ENCODE data around the gene SNAPC5.

The SNAPC5 gene

GRCh38 chr15:66524838-66525237 is 27.3 kb upstream of the SNAPC5 start:
- WGBS = 98% methylated on average over 4 of the region's 4 CpGs

DNA sequence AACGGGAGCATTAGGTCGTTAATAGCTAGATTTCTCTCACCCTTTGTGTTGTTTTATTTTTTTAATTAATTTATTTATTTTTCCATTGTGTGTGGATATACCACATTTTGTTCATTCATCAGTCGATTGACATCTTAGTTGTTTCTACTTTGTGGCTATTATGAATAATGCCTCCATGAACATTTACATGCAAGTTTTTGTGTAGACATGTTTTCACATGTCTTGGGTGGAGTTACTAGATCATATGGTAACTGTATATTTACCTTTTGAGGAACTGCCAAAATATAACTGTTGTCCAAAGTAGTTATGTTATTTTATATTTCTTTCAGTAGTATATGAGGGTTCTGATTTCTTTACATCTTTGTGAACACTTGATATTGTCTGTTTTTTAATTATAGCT is 26.4 kb upstream of the SNAPC5 start:
- no peak overlapping the region for H3K27ac ChIP-seq (ENCODE audit: low read length, poor library complexity, severe bottlenecking)
- no peaks in the 10 kb centered on the region for H3K4me1 ChIP-seq (ENCODE audit: control insufficient read depth, insufficient read depth, low read depth, low read length)
- H3K18ac ChIP-seq (ENCODE audit: low read depth in 1 of 2, low read length in 2 of 2) = no peak overlapping the region
- H2BK5ac ChIP-seq (ENCODE audit: low read depth, low read length, poor library complexity, severe bottlenecking) = no peak overlapping the region
- H3K27me3 ChIP-seq (ENCODE audit: control insufficient read depth in 1 of 2, insufficient read depth in 1 of 2, low read length in 2 of 2) = no peaks in the 10 kb centered on the region
- no peak overlapping the region for H3K9ac ChIP-seq (ENCODE audit: low read length)
- H3K36me3 ChIP-seq (ENCODE audit: control insufficient read depth in 1 of 2, insufficient read depth in 2 of 2, low read depth in 1 of 2, low read length in 2 of 2) = peaks cover 12 to 56% of the 10 kb centered on the region in 2 experiments
- peaks cover 7% of the 10 kb centered on the region for H3K79me1 ChIP-seq (replicated peaks; ENCODE audit: low read length, poor library complexity, severe bottlenecking)
- H3K14ac ChIP-seq (ENCODE audit: low read length in 2 of 2) = no peak overlapping the region
- H3K9me3 ChIP-seq (ENCODE audit: control insufficient read depth, low read length) = no peaks in the 10 kb centered on the region
- no peak overlapping the region for H3K4me3 ChIP-seq (ENCODE audit: insufficient read depth in 1 of 2, low read depth in 1 of 2, low read length in 2 of 2)
- 100% methylated on average over 1 of the region's 3 CpGs for WGBS
- no peak overlapping the region for H2BK12ac ChIP-seq (ENCODE audit: low read length in 2 of 2)
- no peak overlapping the region for H4K8ac ChIP-seq (ENCODE audit: low read length)
- no peak overlapping the region for H2AK5ac ChIP-seq (ENCODE audit: low read length, severe bottlenecking)
- no peak overlapping the region for H4K91ac ChIP-seq (ENCODE audit: low read length)
- no peak for DNase-seq
- H2BK120ac ChIP-seq (ENCODE audit: low read depth, low read length) = no peak overlapping the region
- no peak overlapping the region for H2BK15ac ChIP-seq (ENCODE audit: low read depth, poor library complexity, severe bottlenecking)
- no peak overlapping the region for H3K4ac ChIP-seq (ENCODE audit: low read depth in 1 of 2, low read length in 2 of 2)
- no peak overlapping the region for H2AFZ ChIP-seq (ENCODE audit: low read depth, low read length)
- H3K4me2 ChIP-seq (ENCODE audit: low read length, poor library complexity, severe bottlenecking) = no peak overlapping the region
- H3K23ac ChIP-seq (ENCODE audit: low read length in 2 of 2) = no peak overlapping the region

More at GRCh38 chr15:66524838-66525237, 27.3 kb upstream of the SNAPC5 start:
- Histone ChIP-seq H3K4ac (ENCODE audit: low read depth in 1 of 2, low read length in 2 of 2) (no peak overlapping the region), H3K4me2 (ENCODE audit: low read length, poor library complexity, severe bottlenecking) (no peak overlapping the region), H3K4me1 (ENCODE audit: control insufficient read depth, insufficient read depth, low read depth, low read length) (no peaks in the 10 kb centered on the region), H2AFZ (ENCODE audit: low read depth, low read length) (no peak overlapping the region), H2BK5ac (ENCODE audit: low read depth, low read length, poor library complexity, severe bottlenecking) (no peak overlapping the region), H3K18ac (ENCODE audit: low read depth in 1 of 2, low read length in 2 of 2) (no peak overlapping the region), H2BK120ac (ENCODE audit: low read depth, low read length) (no peak overlapping the region), H3K9me3 (ENCODE audit: control insufficient read depth, low read length) (no peaks in the 10 kb centered on the region), H4K91ac (ENCODE audit: low read length) (no peak overlapping the region), H3K27me3 (ENCODE audit: control insufficient read depth in 1 of 2, insufficient read depth in 1 of 2, low read length in 2 of 2) (no peaks in the 10 kb centered on the region), H2BK12ac (ENCODE audit: low read length in 2 of 2) (no peak overlapping the region), H3K4me3 (ENCODE audit: insufficient read depth in 1 of 2, low read depth in 1 of 2, low read length in 2 of 2) (no peak overlapping the region), H3K27ac (ENCODE audit: low read length, poor library complexity, severe bottlenecking) (no peak overlapping the region), H3K14ac (ENCODE audit: low read length in 2 of 2) (no peak overlapping the region), H2AK5ac (ENCODE audit: low read length, severe bottlenecking) (no peak overlapping the region), H3K79me1 (replicated peaks; ENCODE audit: low read length, poor library complexity, severe bottlenecking) (peaks cover 7% of the 10 kb centered on the region), H3K23ac (ENCODE audit: low read length in 2 of 2) (no peak overlapping the region), H2BK15ac (ENCODE audit: low read depth, poor library complexity, severe bottlenecking) (no peak overlapping the region), H3K36me3 (ENCODE audit: control insufficient read depth in 1 of 2, insufficient read depth in 2 of 2, low read depth in 1 of 2, low read length in 2 of 2) (peaks cover 12 to 59% of the 10 kb centered on the region in 2 experiments), H4K8ac (ENCODE audit: low read length) (no peak overlapping the region), H3K9ac (ENCODE audit: low read length) (no peak overlapping the region)
- DNase-seq = no peak

DNA sequence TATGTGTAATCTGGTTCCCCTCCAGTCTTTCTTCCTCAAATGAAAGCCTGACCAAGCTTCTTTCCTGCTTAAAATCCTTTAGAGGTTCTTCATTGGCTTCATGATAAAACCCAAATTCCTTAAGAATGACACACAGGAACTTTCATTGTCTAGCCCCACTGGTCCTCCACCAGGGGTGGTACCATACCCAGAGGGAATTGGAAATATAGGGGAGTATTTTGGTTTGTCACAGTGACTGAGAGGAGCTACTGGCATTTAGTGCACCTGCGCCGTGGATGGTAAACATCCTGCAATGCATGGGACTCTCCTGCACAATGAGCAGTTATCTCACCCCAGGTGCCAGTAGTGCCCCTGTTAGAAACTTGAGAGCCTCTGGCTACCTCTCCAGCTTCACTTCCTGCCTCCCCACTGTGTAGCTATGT is 18.4 kb upstream of the SNAPC5 start:
- Histone ChIP-seq H3K4me2 (ENCODE audit: low read length, poor library complexity, severe bottlenecking) (no peak overlapping the region), H2BK12ac (ENCODE audit: low read length in 2 of 2) (no peak overlapping the region), H3K4me1 (ENCODE audit: control insufficient read depth, insufficient read depth, low read depth, low read length) (peaks cover 3% of the 10 kb centered on the region), H3K4me3 (ENCODE audit: insufficient read depth in 1 of 2, low read depth in 1 of 2, low read length in 2 of 2) (no peak overlapping the region), H4K91ac (ENCODE audit: low read length) (no peak overlapping the region), H3K36me3 (ENCODE audit: control insufficient read depth in 1 of 2, insufficient read depth in 2 of 2, low read depth in 1 of 2, low read length in 2 of 2) (peaks cover 18 to 42% of the 10 kb centered on the region in 2 experiments), H3K14ac (ENCODE audit: low read length in 2 of 2) (no peak overlapping the region), H2AK5ac (ENCODE audit: low read length, severe bottlenecking) (no peak overlapping the region), H2BK120ac (ENCODE audit: low read depth, low read length) (no peak overlapping the region), H3K27me3 (ENCODE audit: control insufficient read depth in 1 of 2, insufficient read depth in 1 of 2, low read length in 2 of 2) (no peaks in the 10 kb centered on the region), H2BK15ac (ENCODE audit: low read depth, poor library complexity, severe bottlenecking) (no peak overlapping the region), H3K9ac (ENCODE audit: low read length) (no peak overlapping the region), H3K9me3 (ENCODE audit: control insufficient read depth, low read length) (no peaks in the 10 kb centered on the region), H4K8ac (ENCODE audit: low read length) (no peak overlapping the region), H3K23ac (ENCODE audit: low read length in 2 of 2) (no peak overlapping the region), H2BK5ac (ENCODE audit: low read depth, low read length, poor library complexity, severe bottlenecking) (no peak overlapping the region), H3K18ac (ENCODE audit: low read depth in 1 of 2, low read length in 2 of 2) (no peak overlapping the region), H3K27ac (ENCODE audit: low read length, poor library complexity, severe bottlenecking) (no peak overlapping the region), H3K4ac (ENCODE audit: low read depth in 1 of 2, low read length in 2 of 2) (no peak overlapping the region), H3K79me1 (replicated peaks; ENCODE audit: low read length, poor library complexity, severe bottlenecking) (peaks cover 18% of the 10 kb centered on the region), H2AFZ (ENCODE audit: low read depth, low read length) (no peak overlapping the region)
- WGBS = 89% methylated on average over 2 of the region's 2 CpGs
- DNase-seq = no peak

- no peak overlapping the region for H3K27ac ChIP-seq (ENCODE audit: low read length, poor library complexity, severe bottlenecking)
- no peak overlapping the region for H3K18ac ChIP-seq (ENCODE audit: low read depth in 1 of 2, low read length in 2 of 2)
- H2AK5ac ChIP-seq (ENCODE audit: low read length, severe bottlenecking) = no peak overlapping the region
- H3K79me1 ChIP-seq (replicated peaks; ENCODE audit: low read length, poor library complexity, severe bottlenecking) = peaks cover 21% of the 10 kb centered on the region
- H3K27me3 ChIP-seq (ENCODE audit: control insufficient read depth in 1 of 2, insufficient read depth in 1 of 2, low read length in 2 of 2) = no peaks in the 10 kb centered on the region
- 97% methylated on average over 2 of the region's 3 CpGs for WGBS
- H3K9me3 ChIP-seq (ENCODE audit: control insufficient read depth, low read length) = no peaks in the 10 kb centered on the region
- H3K4ac ChIP-seq (ENCODE audit: low read depth in 1 of 2, low read length in 2 of 2) = no peak overlapping the region
- no peak overlapping the region for H3K9ac ChIP-seq (ENCODE audit: low read length)
- no peak overlapping the region for H2BK15ac ChIP-seq (ENCODE audit: low read depth, poor library complexity, severe bottlenecking)
- no peak overlapping the region for H2AFZ ChIP-seq (ENCODE audit: low read depth, low read length)
- no peak for DNase-seq
- H3K14ac ChIP-seq (ENCODE audit: low read length in 2 of 2) = no peak overlapping the region
- H3K23ac ChIP-seq (ENCODE audit: low read length in 2 of 2) = no peak overlapping the region
- H2BK5ac ChIP-seq (ENCODE audit: low read depth, low read length, poor library complexity, severe bottlenecking) = no peak overlapping the region
- no peak overlapping the region for H4K8ac ChIP-seq (ENCODE audit: low read length)
- peaks cover 15 to 44% of the 10 kb centered on the region in 2 experiments for H3K36me3 ChIP-seq (ENCODE audit: control insufficient read depth in 1 of 2, insufficient read depth in 2 of 2, low read depth in 1 of 2, low read length in 2 of 2)
- no peak overlapping the region for H4K91ac ChIP-seq (ENCODE audit: low read length)
- no peak overlapping the region for H2BK12ac ChIP-seq (ENCODE audit: low read length in 2 of 2)
- H3K4me2 ChIP-seq (ENCODE audit: low read length, poor library complexity, severe bottlenecking) = no peak overlapping the region
- H3K4me1 ChIP-seq (ENCODE audit: control insufficient read depth, insufficient read depth, low read depth, low read length) = peaks cover 3% of the 10 kb centered on the region
- no peak overlapping the region for H3K4me3 ChIP-seq (ENCODE audit: insufficient read depth in 1 of 2, low read depth in 1 of 2, low read length in 2 of 2)
- H2BK120ac ChIP-seq (ENCODE audit: low read depth, low read length) = no peak overlapping the region
Measured at GRCh38 chr15:66514586-66514985, 17.0 kb upstream of the SNAPC5 start.

All from mesenchymal stem cell (in vitro differentiated cells and primary cell).